Ecto neural progenitor cell (in vitro differentiated cells): Measurements from ENCODE around the gene NUTM2G.
"Not testable (repeated sequence)": the region's sequence is repeated elsewhere in the genome, so short reads cannot be mapped to it uniquely, and the experiment has no call there.

Experiments used
- DNase-seq: peaks from one replicate; pipeline ENCODE4 v3.0.0-alpha.2; 2018; ENCODE audit warnings: low spot score

Gene NUTM2G

GRCh38 chr9:96942181-96942580 is 13.5 kb downstream of the NUTM2G start:
- not testable (repeated sequence) for DNase-seq

- DNase-seq = not testable (repeated sequence)
These were observed 20.7 kb downstream of the NUTM2G start for GRCh38 chr9:96949346-96949745.

GRCh38 chr9:96950539-96950938 is 21.9 kb downstream of the NUTM2G start:
- not testable (repeated sequence) for DNase-seq

- not testable (repeated sequence) for DNase-seq
These were observed 38.9 kb downstream of the NUTM2G start for GRCh38 chr9:96967591-96967990.

GRCh38 chr9:96972552-96972951 is 43.9 kb downstream of the NUTM2G start:
- DNase-seq = not testable (repeated sequence)

GRCh38 chr9:96974037-96974436 is 45.4 kb downstream of the NUTM2G start:
- DNase-seq = not testable (repeated sequence)

GRCh38 chr9:96983496-96984122 is 55.0 kb downstream of the NUTM2G start:
- DNase-seq = not testable (repeated sequence)

GRCh38 chr9:96984139-96984538 is 55.5 kb downstream of the NUTM2G start:
- DNase-seq = not testable (repeated sequence)

- DNase-seq = not testable (repeated sequence)
These were observed 56.2 kb downstream of the NUTM2G start for GRCh38 chr9:96984887-96985286.
